GM12878 (cell line): Measurements from ENCODE around the gene IRF8. TPM values are rescaled to one million over a fixed set of nuclear protein-coding genes. Genes with fewer than 3 reads are reported as not detected.

Experiments
- ATAC-seq: fragments of 200-7000 bp; cut with Tn5 transposase; 3 replicates; pipeline ENCODE4 v1.9.1; 2020; ENCODE audit warnings: mild to moderate bottlenecking, moderate library complexity
- BruUV-seq: library from RNA; stranded (reverse); fragments of 400-500 nt; replicated peaks from 2 replicates; lab custom pipeline; 2021; lab: Mats Ljungman, UMichigan
- CTCF ChIA-PET: fragments of 300-600 bp; sonication (Branson Sonifier 250); formaldehyde crosslinking; extraction: SDS; loops from one replicate; lab custom pipeline; 2021; ENCODE audit warnings: inconsistent platforms; lab: Yijun Ruan, JAX
- POLR2A ChIA-PET: fragments of 350-600 bp; formaldehyde crosslinking; extraction: SDS; loops from one replicate; lab custom pipeline; 2021; ENCODE audit warnings: inconsistent platforms; lab: Charles Lee
- RAD21 ChIA-PET: fragments of 300-600 bp; sonication (Branson Sonifier 250); formaldehyde crosslinking; loops from one replicate; lab custom pipeline; 2023; ENCODE audit warnings: antibody characterized with exemption; ENCODE audit not compliant: unreplicated experiment; lab: Charles Lee
- SMC1A ChIA-PET: fragments of 300-600 bp; sonication (Branson Sonifier 250); formaldehyde crosslinking; loops from one replicate; lab custom pipeline; 2023; ENCODE audit not compliant: unreplicated experiment, uncharacterized antibody; lab: Charles Lee
- DNase-seq: peaks from one replicate; pipeline ENCODE4 v3.0.0-alpha.2; 2011; ENCODE audit warnings: low read depth, low spot score
- FAIRE-seq: peaks from 3 replicates; lab custom pipeline; 2011; peaks lifted over from hg19 to GRCh38; lab: Jason Lieb, UNC
- H2AFZ ChIP-seq: 2 replicates; pipeline ENCODE4 v1.6.0; 2011; ENCODE audit warnings: low read depth, low read length, control low read depth; ENCODE audit not compliant: control insufficient read depth
- H3K27ac ChIP-seq: 2 replicates; pipeline ENCODE4 v1.5.1; 2011; ENCODE audit warnings: control low read depth; ENCODE audit not compliant: control insufficient read depth, insufficient read depth
- H3K27me3 ChIP-seq, 2 experiments: replicated peaks in 1 of 2; 2 replicates each; pipeline versions ENCODE4 v1.6.0 to v1.6.1; 2011; ENCODE audit warnings: low read length in 1 of 2; ENCODE audit not compliant: control insufficient read depth in 2 of 2, insufficient read depth in 2 of 2
- H3K36me3 ChIP-seq, 2 experiments: 2 replicates each; pipeline ENCODE4 v1.5.1; 2011; ENCODE audit warnings: low read length in 1 of 2; ENCODE audit not compliant: control insufficient read depth in 2 of 2, insufficient read depth in 2 of 2
- H3K4me1 ChIP-seq: 2 replicates; pipeline ENCODE4 v1.6.1; 2011; ENCODE audit warnings: mild to moderate bottlenecking, low read length, moderate library complexity, mixed read lengths; ENCODE audit not compliant: control insufficient read depth, insufficient read depth
- H3K4me2 ChIP-seq: 2 replicates; pipeline ENCODE4 v1.6.0; 2011; ENCODE audit warnings: control low read depth; ENCODE audit not compliant: control insufficient read depth, insufficient read depth
- H3K4me3 ChIP-seq: fragments of 200-600 bp; sonication (generic); 2 replicates; pipeline ENCODE4 v1.5.1; 2016
- H3K79me2 ChIP-seq: 2 replicates; pipeline ENCODE4 v1.6.0; 2011; ENCODE audit warnings: low read length; ENCODE audit not compliant: control insufficient read depth, insufficient read depth
- H3K9ac ChIP-seq: 2 replicates; pipeline ENCODE4 v1.8.0; 2011; ENCODE audit warnings: low read length, control low read depth, mixed read lengths; ENCODE audit not compliant: control insufficient read depth, insufficient read depth
- H3K9me3 ChIP-seq: replicated peaks from 3 replicates; pipeline ENCODE4 v1.5.1; 2011; ENCODE audit warnings: mild to moderate bottlenecking, low read length; ENCODE audit not compliant: control insufficient read depth, insufficient read depth
- H4K20me1 ChIP-seq: 2 replicates; pipeline ENCODE4 v1.6.0; 2011; ENCODE audit not compliant: control insufficient read depth, insufficient read depth
- CHD4 ChIP-seq: fragments of 200-600 bp; sonication (generic); IDR thresholded peaks from 2 replicates; pipeline ENCODE4 v1.6.1; 2016; ENCODE audit warnings: mild to moderate bottlenecking
- E4F1 ChIP-seq: fragments of 450-650 bp; IDR thresholded peaks from 2 replicates; pipeline ENCODE4 v1.6.1; 2018; ENCODE audit warnings: borderline replicate concordance, mild to moderate bottlenecking; ENCODE audit not compliant: partially characterized antibody
- ESRRA ChIP-seq: IDR thresholded peaks from 2 replicates; pipeline ENCODE4 v1.6.1; 2012; ENCODE audit warnings: mild to moderate bottlenecking, low read length, improper control_type of control experiment
- HDAC2 ChIP-seq: fragments of 200-600 bp; sonication (generic); IDR thresholded peaks from 2 replicates; pipeline ENCODE4 v1.6.1; 2017
- KLF5 ChIP-seq: fragments of 450-650 bp; IDR thresholded peaks from 2 replicates; pipeline ENCODE4 v1.6.1; 2014; ENCODE audit warnings: mild to moderate bottlenecking; ENCODE audit not compliant: partially characterized antibody
- PML ChIP-seq: IDR thresholded peaks from 2 replicates; pipeline ENCODE4 v1.6.1; 2012; ENCODE audit warnings: low read length, inconsistent platforms
- POU2F2 ChIP-seq: IDR thresholded peaks from 3 replicates; pipeline ENCODE4 v1.6.1; 2011; ENCODE audit warnings: low read depth, mild to moderate bottlenecking, low read length, borderline replicate concordance
- PRDM15 ChIP-seq: fragments of 450-650 bp; formaldehyde crosslinking; IDR thresholded peaks from 2 replicates; pipeline ENCODE4 v1.4.0; 2020; ENCODE audit warnings: mild to moderate bottlenecking, moderate library complexity
- RCOR1 ChIP-seq: conservative IDR thresholded peaks from 2 replicates; pipeline ENCODE4 v1.6.1; 2012; ENCODE audit warnings: low read depth, low read length, improper control_type of control experiment
- SREBF1 ChIP-seq: IDR thresholded peaks from 2 replicates; pipeline ENCODE4 v1.6.1; 2012; ENCODE audit warnings: mild to moderate bottlenecking, low read length
- TARDBP ChIP-seq: IDR thresholded peaks from 2 replicates; pipeline ENCODE4 v1.6.1; 2016; ENCODE audit warnings: borderline replicate concordance
- TBL1XR1 ChIP-seq: IDR thresholded peaks from 2 replicates; pipeline ENCODE4 v1.6.1; 2012; ENCODE audit warnings: low read depth, low read length, improper control_type of control experiment
- WGBS: methylation state at CpG from one replicate; pipeline ENCODE4 v1.1.6; 2016; ENCODE audit warnings: low lambda C conversion rate; ENCODE audit not compliant: insufficient replicate concordance, insufficient coverage; ENCODE audit errors: missing lambda C conversion rate; 5-methylcytosine and 5-hydroxymethylcytosine counted together
- in situ Hi-C: fragments of 300-500 bp; cut with MboI; formaldehyde crosslinking; loops from 9 replicates; pipeline ENCODE4 v1.14.3; 2018; ENCODE audit warnings: mixed read lengths
- intact Hi-C: fragments of 100-400 bp; cut with micrococcal nuclease; formaldehyde crosslinking; loops from one replicate; pipeline ENCODE4 v1.14.2; 2022; ENCODE audit not compliant: unreplicated experiment
- polyA plus RNA-seq, 11 experiments: library from polyadenylated mRNA; depleted of rRNA in 4 of 11; unstranded in 6 of 11; stranded (reverse) in 5 of 11; fragments of >200 nt; fragmentation: Nextera tagmentation in 4 of 11; fragmentation: Illumina TruSeq in 1 of 11; extraction: Ambion mirVana in 4 of 11; extraction: Trizol in 1 of 11; gene quantifications; 1 replicate in 1 of 11; 2 replicates in 10 of 11; pipeline versions ENCODE4 v1.2.1 to v1.2.3, GENCODE V29; 2011 to 2016; ENCODE audit warnings: inconsistent platforms in 2 of 11, missing spikeins in 2 of 11, low read depth in 1 of 11
- total RNA-seq, 4 experiments: library from RNA; depleted of rRNA in 3 of 4; stranded (reverse); fragments of >200 nt in 3 of 4; fragmentation: Illumina TruSeq in 1 of 4; extraction: Trizol in 1 of 4; gene quantifications; 2 replicates each; pipeline versions ENCODE4 v1.2.1 to v1.2.3, GENCODE V29; 2013 to 2021

IRF8 gene
- total and polyA plus RNA-seq, 10 of the 15 experiments (the other 5 are each of a cell fraction or from before 2014, with no cell fraction given), result 17.1 to 237 (median 172) TPM

- TF ChIP-seq E4F1, result no peak
- no peak for TF ChIP-seq TARDBP
- no peak for TF ChIP-seq KLF5
These were observed 70.6 kb downstream of the IRF8 start (continued) for GRCh38 chr16:85969591-85969990.

- ATAC-seq, result peak; percentile 36
- 73% methylated on average over 14 of the region's 14 CpGs for WGBS
- H3K4me1 ChIP-seq, result peaks cover 41% of the 10 kb centered on the region
- RAD21 ChIA-PET, result interaction anchor here (0.7 to 2.1 kb wide), 5 partner anchors 15 to 31 kb away, joined by 3 to 8 read pairs (median 3); no protein-coding TSS in a partner anchor
- POLR2A ChIA-PET, result interaction anchor here (0.5 to 1.6 kb wide), 3 partner anchors 8 to 25 kb away, joined by 3 to 4 read pairs (median 3); no protein-coding TSS in a partner anchor
- peak overlapping the region; percentile 88; the same call in 1 of the 2 replicates for H3K4me2 ChIP-seq
- no peak for FAIRE-seq
- no peaks in the 10 kb centered on the region for H3K27me3 ChIP-seq
- in situ Hi-C loops, result no loop called here
- no peak overlapping the region for H2AFZ ChIP-seq
- H3K4me3 ChIP-seq, result no peak overlapping the region
- DNase-seq, result no peak
- H3K27ac ChIP-seq, result peak overlapping the region; percentile 12; the same call in 1 of the 2 replicates
- CTCF ChIA-PET, result interaction anchor here (0.7 to 1.6 kb wide), 4 partner anchors 14 to 46 kb away, joined by 3 to 4 read pairs (median 4); no protein-coding TSS in a partner anchor
- H3K9me3 ChIP-seq, result no peaks in the 10 kb centered on the region; the same call in 2 of the 3 replicates
- no TSS peak for BruUV-seq
- H4K20me1 ChIP-seq, result no peaks in the 10 kb centered on the region
- no peaks in the 10 kb centered on the region for H3K36me3 ChIP-seq
- no peak overlapping the region for H3K9ac ChIP-seq
- intact Hi-C loops, result no loop called here
- H3K79me2 ChIP-seq, result no peaks in the 10 kb centered on the region
- SMC1A ChIA-PET, result interaction anchor here (0.8 to 3.9 kb wide), 6 partner anchors 14 to 71 kb away, joined by 3 to 14 read pairs (median 3); partner anchors contain the start of gene IRF8
- TF ChIP-seq TBL1XR1, result no peak
- TF ChIP-seq RCOR1, result no peak
- no peak for TF ChIP-seq SREBF1
- TF ChIP-seq CHD4, result no peak
- no peak for TF ChIP-seq HDAC2
- TF ChIP-seq POU2F2, result no peak
- TF ChIP-seq PRDM15 (CRISPR knock-in tag), result no peak
- no peak for TF ChIP-seq ESRRA
- no peak for TF ChIP-seq PML
These were observed 71.2 kb downstream of the IRF8 start for GRCh38 chr16:85970016-85970733.
